Endothelial cell of umbilical vein (primary cell): ENCODE measurements around the gene C1QTNF7. TPM values are rescaled to one million over a fixed set of nuclear protein-coding genes. Genes with fewer than 3 reads are reported as not detected.

Source experiments
- BruUV-seq: library from RNA; stranded (reverse); fragments of 400-500 nt; replicated peaks from 2 replicates; lab custom pipeline; 2021; lab: Mats Ljungman, UMichigan
- CTCF ChIA-PET: fragments of 300-600, 350-600 bp; sonication (Branson Sonifier 250); formaldehyde crosslinking; loops from one replicate; lab custom pipeline; 2021; ENCODE audit warnings: antibody characterized with exemption, inconsistent platforms; lab: Charles Lee
- POLR2A ChIA-PET: fragments of 300-600, 350-600 bp; sonication (Branson Sonifier 250); formaldehyde crosslinking; loops from one replicate; lab custom pipeline; 2021; ENCODE audit warnings: antibody characterized with exemption, inconsistent platforms; lab: Charles Lee
- DNase-seq: peaks from one replicate; pipeline ENCODE4 v3.0.0-alpha.2; 2011; ENCODE audit warnings: low read depth, low spot score
- FAIRE-seq: peaks from 2 replicates; lab custom pipeline; 2011; peaks lifted over from hg19 to GRCh38; lab: Jason Lieb, UNC
- H2AFZ ChIP-seq: 2 replicates; pipeline ENCODE4 v1.6.0; 2012; ENCODE audit warnings: low read depth, low read length, control low read depth, inconsistent platforms
- H3K27ac ChIP-seq: 2 replicates; pipeline ENCODE4 v1.5.1; 2011; ENCODE audit warnings: low read depth, mild to moderate bottlenecking, control low read depth, low read length, moderate library complexity; ENCODE audit not compliant: insufficient read depth
- H3K27me3 ChIP-seq, 2 experiments: 2 replicates each; pipeline versions ENCODE4 v1.6.0 to v1.6.1; 2011; ENCODE audit warnings: low read length in 2 of 2, mixed read lengths in 1 of 2; ENCODE audit not compliant: control insufficient read depth in 2 of 2, insufficient read depth in 2 of 2
- H3K36me3 ChIP-seq, 2 experiments: 2 replicates in 1 of 2; 3 replicates in 1 of 2; pipeline ENCODE4 v1.5.1; 2011; ENCODE audit warnings: low read length in 2 of 2, mild to moderate bottlenecking in 1 of 2, moderate library complexity in 1 of 2; ENCODE audit not compliant: control insufficient read depth in 2 of 2, insufficient read depth in 2 of 2; ENCODE audit errors: extremely low read depth in 1 of 2
- H3K4me1 ChIP-seq: 3 replicates; pipeline ENCODE4 v1.5.1; 2011; ENCODE audit warnings: mild to moderate bottlenecking, low read length; ENCODE audit not compliant: control insufficient read depth, insufficient read depth; ENCODE audit errors: extremely low read depth
- H3K4me2 ChIP-seq: 2 replicates; pipeline ENCODE4 v1.6.1; 2011; ENCODE audit warnings: low read length, control low read depth, mixed read lengths; ENCODE audit not compliant: insufficient read depth
- H3K4me3 ChIP-seq, 3 experiments: fragments of 200-600 bp in 1 of 3; sonication (generic), shearing (Covaris generic) in 1 of 3; replicated peaks in 1 of 3; 2 replicates each; pipeline ENCODE4 v1.5.1; 2011 to 2016; ENCODE audit warnings: control low read depth in 3 of 3, low read length in 3 of 3, mild to moderate bottlenecking in 2 of 3, inconsistent platforms in 1 of 3, low read depth in 1 of 3, moderate library complexity in 1 of 3; ENCODE audit not compliant: insufficient read depth in 1 of 3
- H3K79me2 ChIP-seq: 2 replicates; pipeline ENCODE4 v1.6.0; 2012; ENCODE audit warnings: low read length, inconsistent platforms; ENCODE audit not compliant: control insufficient read depth, insufficient read depth
- H3K9ac ChIP-seq: replicated peaks from 2 replicates; pipeline ENCODE3; 2011; ENCODE audit warnings: low read length, control low read depth; ENCODE audit not compliant: insufficient read depth; ENCODE audit errors: extremely low read depth
- H3K9me1 ChIP-seq: replicated peaks from 3 replicates; pipeline ENCODE4 v1.6.0; 2011; ENCODE audit warnings: mild to moderate bottlenecking, low read length; ENCODE audit not compliant: control insufficient read depth, insufficient read depth; ENCODE audit errors: extremely low read depth
- H3K9me3 ChIP-seq: replicated peaks from 2 replicates; pipeline ENCODE4 v1.5.1; 2012; ENCODE audit warnings: low read length, inconsistent platforms; ENCODE audit not compliant: control insufficient read depth, insufficient read depth
- H4K20me1 ChIP-seq: replicated peaks from 2 replicates; pipeline ENCODE3; 2011; ENCODE audit warnings: mild to moderate bottlenecking, low read length; ENCODE audit not compliant: control insufficient read depth, insufficient read depth; ENCODE audit errors: extremely low read depth
- CTCF ChIP-seq, 2 donors: IDR thresholded peaks; 1 replicate in 1 of 2; 2 replicates in 1 of 2; pipeline ENCODE4 v1.5.1; 2011; ENCODE audit warnings: low read length in 2 of 2, mild to moderate bottlenecking in 2 of 2, moderate library complexity in 2 of 2, control low read depth in 1 of 2, inconsistent platforms in 1 of 2, low read depth in 1 of 2; ENCODE audit not compliant: insufficient read depth in 1 of 2; ENCODE audit errors: extremely low read depth in 1 of 2
- EZH2 ChIP-seq: IDR thresholded peaks from 2 replicates; pipeline ENCODE4 v1.6.1; 2012; ENCODE audit warnings: borderline replicate concordance, low read depth, mild to moderate bottlenecking, moderate library complexity, low read length, inconsistent platforms; ENCODE audit not compliant: severe bottlenecking
- FOS ChIP-seq: IDR thresholded peaks from 2 replicates; pipeline ENCODE4 v1.6.1; 2011; ENCODE audit warnings: mild to moderate bottlenecking, low read length, moderate library complexity, borderline replicate concordance; ENCODE audit not compliant: insufficient read depth
- GATA2 ChIP-seq: IDR thresholded peaks from 2 replicates; pipeline ENCODE4 v1.7.0; 2011; ENCODE audit warnings: low read depth, mild to moderate bottlenecking, moderate library complexity, mixed read lengths, low read length; ENCODE audit not compliant: insufficient read length, insufficient read depth
- JUN ChIP-seq: IDR thresholded peaks from 2 replicates; pipeline ENCODE4 v1.6.1; 2011; ENCODE audit warnings: borderline replicate concordance, low read depth; ENCODE audit not compliant: insufficient read length, insufficient read depth
- MAX ChIP-seq: IDR thresholded peaks from 2 replicates; pipeline ENCODE4 v1.6.1; 2011; ENCODE audit not compliant: insufficient read depth, insufficient read length
- MYC ChIP-seq: IDR thresholded peaks from one replicate; pipeline ENCODE4 v1.6.1; 2011; ENCODE audit warnings: mild to moderate bottlenecking, low read depth, low read length
- POLR2A ChIP-seq: IDR thresholded peaks from 2 replicates; pipeline ENCODE4 v1.6.1; 2012; ENCODE audit warnings: low read depth, mild to moderate bottlenecking, control low read depth, low read length
- POLR2AphosphoS5 ChIP-seq: IDR thresholded peaks from 2 replicates; pipeline ENCODE4 v1.6.1; 2012; ENCODE audit warnings: low read depth, mild to moderate bottlenecking, control low read depth, low read length, moderate library complexity; ENCODE audit not compliant: insufficient read depth
- dilution Hi-C: fragments of 300-500 bp; cut with MboI; formaldehyde crosslinking; loops from one replicate; pipeline ENCODE4 v1.15.0; 2019; ENCODE audit warnings: low sequenced_read_pairs; ENCODE audit not compliant: extremely low pct_ligation_motif_present
- intact Hi-C: fragments of 100-400 bp; cut with micrococcal nuclease; formaldehyde crosslinking; loops from one replicate; pipeline ENCODE4 v1.10.0; 2022
- polyA plus RNA-seq, 4 experiments: library from polyadenylated mRNA; depleted of rRNA in 3 of 4; stranded (reverse) in 3 of 4; unstranded in 1 of 4; fragments of >200 nt; gene quantifications; 2 replicates each; pipeline versions ENCODE4 v1.2.1 to v1.2.3, GENCODE V29; 2011 to 2012; ENCODE audit warnings: missing spikeins in 1 of 4
- total RNA-seq: library from RNA; stranded (reverse); gene quantifications from 2 replicates; pipeline ENCODE4 v1.2.3, GENCODE V29; 2021

The C1QTNF7 gene
- total and polyA plus RNA-seq, 2 donors (not counting 3 experiments of a cell fraction or from before 2014, with no cell fraction given), result not detected

GRCh38 chr4:15481961-15482745 is 54.3 kb downstream of the C1QTNF7 start:
- BruUV-seq, result no TSS peak
- Histone ChIP-seq H4K20me1 (no peaks in the 10 kb centered on the region), H3K9ac (no peak overlapping the region), H3K27me3 (no peaks in the 10 kb centered on the region), H3K9me1 (no peaks in the 10 kb centered on the region), H3K79me2 (no peaks in the 10 kb centered on the region), H3K27ac (no peak overlapping the region), H3K4me3 (no peak overlapping the region), H3K4me2 (no peak overlapping the region), H2AFZ (no peak overlapping the region), H3K4me1 (peaks cover 10% of the 10 kb centered on the region), H3K36me3 (no peaks in the 10 kb centered on the region), H3K9me3 (no peaks in the 10 kb centered on the region)
- TF ChIP-seq FOS (no peak), MAX (no peak), CTCF (IDR thresholded peaks at IDR 0.05; ENCODE audit: extremely low read depth in 1 of 2, insufficient read depth in 1 of 2, low read depth in 1 of 2, low read length in 2 of 2) (no peak), MYC (no peak), POLR2AphosphoS5 (no peak), JUN (no peak), GATA2 (no peak), POLR2A (no peak), EZH2 (no peak)
- POLR2A ChIA-PET, result no interaction called here
- intact Hi-C loops, result no loop called here
- DNase-seq (no peak), FAIRE-seq (no peak)
- CTCF ChIA-PET, result interaction anchor here (4.9 kb wide), 1 partner anchor 474 kb away, joined by 150 read pairs; no protein-coding TSS in a partner anchor
- dilution Hi-C loops, result no loop called here
